Mesothelial cell of epicardium (in vitro differentiated cells): ENCODE results near the gene TBX2. TPM values are rescaled to one million over a fixed set of nuclear protein-coding genes. Genes with fewer than 3 reads are reported as not detected.

Source experiments
- DNase-seq, 2 experiments: peaks; one replicate each; pipeline ENCODE4 v3.0.0; 2021; ENCODE audit warnings: low spot score in 2 of 2; ENCODE audit not compliant: unreplicated experiment in 2 of 2
- H3K27ac Mint-ChIP-seq: 2 replicates; pipeline ENCODE4 v1.8.0; 2021; ENCODE audit warnings: mixed read lengths
- H3K27me3 Mint-ChIP-seq: 2 replicates; pipeline ENCODE4 v1.8.0; 2021; ENCODE audit warnings: low read depth, mixed read lengths
- H3K36me3 Mint-ChIP-seq: 2 replicates; pipeline ENCODE4 v1.8.0; 2021; ENCODE audit warnings: mixed read lengths
- H3K4me1 Mint-ChIP-seq: 2 replicates; pipeline ENCODE4 v1.8.0; 2021; ENCODE audit warnings: mixed read lengths
- H3K4me3 Mint-ChIP-seq: 2 replicates; pipeline ENCODE4 v1.8.0; 2021; ENCODE audit warnings: mild to moderate bottlenecking, moderate library complexity, mixed read lengths
- H3K9me3 Mint-ChIP-seq: 2 replicates; pipeline ENCODE4 v1.8.0; 2021; ENCODE audit warnings: mixed read lengths
- CTCF ChIP-seq: fragments of 200-600 bp; sonication (generic); IDR thresholded peaks from one replicate; pipeline ENCODE4 v1.5.0; 2021; ENCODE audit warnings: antibody characterized with exemption; ENCODE audit not compliant: unreplicated experiment
- total RNA-seq: library from RNA; stranded (reverse); gene quantifications from 3 replicates; pipeline ENCODE4 v1.2.1, GENCODE V29; 2021

The TBX2 gene
- total RNA-seq, 1 donor from 2014 or later = 176 TPM

GRCh38 chr17:61414936-61415251, 15.3 kb downstream of the TBX2 start:
- Mint-ChIP-seq H3K27me3 (no peaks in the 10 kb centered on the region), H3K9me3 (no peaks in the 10 kb centered on the region), H3K4me3 (no peak overlapping the region), H3K4me1 (peaks cover 40% of the 10 kb centered on the region), H3K36me3 (no peaks in the 10 kb centered on the region), H3K27ac (no peak overlapping the region)
- peak in 1 of 2 experiments; percentile 36 for DNase-seq
- TF ChIP-seq CTCF = no peak

GRCh38 chr17:61415374-61416210, 15.9 kb downstream of the TBX2 start:
- Mint-ChIP-seq H3K36me3 (no peaks in the 10 kb centered on the region), H3K4me3 (no peak overlapping the region), H3K4me1 (peaks cover 33% of the 10 kb centered on the region), H3K9me3 (no peaks in the 10 kb centered on the region), H3K27me3 (peaks cover 4% of the 10 kb centered on the region), H3K27ac (peak overlapping the region; percentile 32)
- no peak for TF ChIP-seq CTCF
- DNase-seq = peak in 1 of 2 experiments; percentile 35

GRCh38 chr17:61416211-61416539, 16.5 kb downstream of the TBX2 start:
- no peak for TF ChIP-seq CTCF
- peak in 1 of 2 experiments; percentile 37 for DNase-seq
- Mint-ChIP-seq H3K9me3 (no peaks in the 10 kb centered on the region), H3K36me3 (no peaks in the 10 kb centered on the region), H3K4me1 (peaks cover 31% of the 10 kb centered on the region), H3K27ac (peak overlapping the region; percentile 32), H3K4me3 (no peak overlapping the region), H3K27me3 (peaks cover 8% of the 10 kb centered on the region)

DNA sequence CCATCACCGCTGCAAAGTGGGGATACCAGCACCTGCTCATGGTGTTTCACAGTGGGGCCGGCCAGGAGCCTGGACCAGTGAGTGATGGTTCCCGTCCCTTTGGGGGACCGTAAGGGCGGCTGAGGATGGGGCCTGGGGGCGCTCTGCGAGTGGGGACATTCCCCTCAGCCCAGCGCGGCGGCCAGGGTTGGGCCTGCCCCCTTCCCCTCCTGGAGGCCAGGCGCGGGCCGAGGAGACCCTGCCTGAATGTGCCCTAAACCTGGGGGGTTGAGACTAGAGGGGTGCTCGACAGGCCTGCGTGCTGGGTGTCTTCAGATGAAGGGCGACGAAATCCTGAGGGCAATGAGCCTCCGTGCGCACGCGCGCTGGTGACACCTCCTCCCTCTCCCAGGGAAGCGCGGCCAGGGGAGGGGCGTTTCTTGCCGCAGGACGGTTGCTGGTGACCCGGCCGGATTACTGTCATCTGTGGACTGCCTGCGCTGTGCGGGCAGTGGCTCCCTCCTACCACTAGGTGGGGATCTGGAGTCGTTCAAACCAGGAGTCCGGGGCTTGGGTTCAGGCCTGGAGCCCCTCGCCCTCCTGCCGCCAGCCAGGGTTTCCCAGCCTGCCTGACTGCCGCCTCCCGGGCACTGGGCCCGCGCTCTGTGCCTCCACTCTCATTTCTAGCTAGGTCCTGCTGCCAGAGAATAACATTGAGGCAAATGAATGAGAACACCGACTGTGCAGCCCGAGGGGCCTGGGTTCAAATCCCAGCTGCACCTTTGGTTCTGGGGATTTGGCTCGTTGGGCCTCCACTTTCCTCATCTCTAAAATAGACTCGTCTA, 17.1 kb downstream of the TBX2 start:
- peaks cover 31% of the 10 kb centered on the region for H3K4me1 Mint-ChIP-seq
- peak overlapping the region; percentile 53 for H3K27ac Mint-ChIP-seq
- H3K27me3 Mint-ChIP-seq = peaks cover 14% of the 10 kb centered on the region
- TF ChIP-seq CTCF = peak; percentile 91
- no peaks in the 10 kb centered on the region for H3K36me3 Mint-ChIP-seq
- peak overlapping the region; percentile 56 for H3K4me3 Mint-ChIP-seq
- peak; percentile 67 to 88 for DNase-seq
- no peaks in the 10 kb centered on the region for H3K9me3 Mint-ChIP-seq

DNA sequence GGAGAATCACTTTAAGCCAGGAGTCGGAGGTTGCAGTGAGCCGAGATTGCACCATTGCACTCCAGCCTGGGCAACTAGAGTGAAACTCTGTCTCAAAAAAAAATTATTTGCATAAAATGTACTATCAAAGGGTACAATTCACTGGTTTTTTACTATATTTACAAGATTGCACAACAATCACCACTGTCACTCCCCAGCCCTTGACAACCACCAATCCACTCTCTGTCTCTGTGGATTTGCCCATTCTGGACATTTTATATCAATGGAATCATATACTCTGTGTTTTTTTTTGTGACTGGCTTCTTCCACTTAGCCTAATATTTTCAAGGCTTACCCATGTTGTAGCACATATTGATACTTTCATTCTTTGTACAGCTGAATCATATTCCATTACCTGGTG, 18.8 kb downstream of the TBX2 start:
- Mint-ChIP-seq H3K27ac (no peak overlapping the region), H3K4me3 (no peak overlapping the region), H3K36me3 (no peaks in the 10 kb centered on the region), H3K27me3 (peaks cover 23% of the 10 kb centered on the region), H3K4me1 (peaks cover 25% of the 10 kb centered on the region), H3K9me3 (no peaks in the 10 kb centered on the region)
- no peak for TF ChIP-seq CTCF
- no peak for DNase-seq
